CD4-positive, alpha-beta T cell treated with Interleukin-2 at 100 ng/mL for 4 hours (primary cell): Measurements from ENCODE around the gene PTPRT.

Experiments used
- DNase-seq: peaks from one replicate; pipeline ENCODE4 v3.0.0-alpha.2; 2020; ENCODE audit warnings: low spot score

Gene PTPRT

GRCh38 chr20:42461965-42462593 is 727.6 kb downstream of the PTPRT start:
- DNase-seq, result no peak

GRCh38 chr20:42461291-42461690 is 728.4 kb downstream of the PTPRT start:
- no peak for DNase-seq

GRCh38 chr20:42447270-42447669 is 742.4 kb downstream of the PTPRT start:
- no peak for DNase-seq

DNA sequence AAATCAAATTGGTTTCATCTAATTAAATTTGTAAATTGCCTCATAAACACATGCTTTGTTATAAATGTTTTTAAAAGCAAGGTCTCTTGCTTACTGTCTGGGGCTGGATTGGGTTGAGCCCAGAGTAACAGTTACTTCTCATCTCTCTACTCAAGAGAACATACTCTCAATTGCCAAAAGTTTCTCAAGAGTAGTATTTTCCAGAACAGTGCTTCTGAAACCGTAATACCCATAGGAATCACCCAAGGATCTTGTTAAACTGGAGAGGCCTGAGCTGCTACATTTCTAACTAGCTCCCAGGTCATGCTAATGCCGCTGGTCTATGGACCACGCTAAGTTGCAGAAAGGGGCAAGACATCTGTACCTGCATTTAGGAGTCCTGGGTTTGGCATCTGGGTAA is 744.9 kb downstream of the PTPRT start:
- no peak for DNase-seq

- DNase-seq, result no peak
These were observed 746.5 kb downstream of the PTPRT start for GRCh38 chr20:42443200-42443599.

DNA sequence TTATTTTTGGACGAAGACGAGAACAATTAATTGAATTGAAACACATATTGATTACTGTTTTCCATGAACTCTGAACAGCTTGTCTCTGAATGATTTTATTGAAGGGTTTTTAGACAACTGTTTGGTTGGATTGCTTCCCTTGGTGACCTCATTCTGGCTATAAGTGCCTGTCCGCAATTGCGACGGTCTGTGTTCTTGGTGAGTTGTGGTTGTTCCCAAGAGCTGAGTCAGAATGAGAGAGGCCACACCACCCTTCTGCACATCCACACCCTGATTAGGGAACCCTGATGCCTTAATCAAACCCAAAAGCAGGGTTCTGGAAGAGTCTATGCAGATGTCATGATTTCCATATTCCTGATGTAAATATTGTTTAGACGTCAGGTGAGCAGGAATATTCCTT is 747.0 kb downstream of the PTPRT start:
- no peak for DNase-seq

GRCh38 chr20:42441864-42442331 is 747.8 kb downstream of the PTPRT start:
- DNase-seq, result no peak

GRCh38 chr20:42441196-42441863 is 748.4 kb downstream of the PTPRT start:
- DNase-seq, result no peak

DNA sequence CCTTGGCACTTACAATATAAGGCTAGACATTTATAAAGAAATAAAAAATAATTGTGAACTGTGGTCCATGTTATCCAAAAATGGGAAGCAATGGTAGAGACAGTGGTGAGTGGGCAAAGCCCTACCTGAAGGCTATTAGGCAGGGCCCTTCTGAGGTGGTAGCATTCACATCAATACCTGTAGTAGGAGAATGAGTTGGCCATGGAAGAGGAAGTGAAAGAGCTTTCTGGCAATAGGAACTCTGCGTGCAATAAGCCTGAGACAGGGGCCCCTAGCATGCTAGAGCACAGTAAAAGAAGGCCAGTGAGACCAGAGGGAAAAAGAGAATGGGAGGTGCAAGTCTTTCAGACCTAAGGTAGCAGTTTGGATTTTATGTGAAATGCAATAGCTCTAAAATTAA is 754.5 kb downstream of the PTPRT start:
- no peak for DNase-seq

GRCh38 chr20:42432496-42433334 is 757.0 kb downstream of the PTPRT start:
- DNase-seq, result no peak

DNA sequence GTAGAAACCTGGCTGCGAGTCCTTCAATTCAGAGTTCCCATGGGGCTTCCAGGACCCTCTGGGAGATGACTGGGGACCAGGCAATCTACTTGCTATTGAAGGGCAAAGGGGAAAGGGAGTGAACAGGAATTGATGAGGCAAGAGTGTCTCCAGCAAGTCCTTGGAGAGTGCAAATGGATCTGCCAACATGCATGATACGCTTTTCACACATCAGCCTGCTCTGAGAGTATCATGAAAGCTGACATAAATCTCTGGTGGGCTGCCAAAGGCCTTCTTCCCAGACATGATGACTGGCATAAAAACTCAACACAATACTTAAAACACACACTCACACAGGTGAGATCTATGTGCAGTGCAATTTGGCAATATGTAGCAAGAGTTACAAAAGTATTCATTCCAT is 759.1 kb downstream of the PTPRT start:
- no peak for DNase-seq

DNA sequence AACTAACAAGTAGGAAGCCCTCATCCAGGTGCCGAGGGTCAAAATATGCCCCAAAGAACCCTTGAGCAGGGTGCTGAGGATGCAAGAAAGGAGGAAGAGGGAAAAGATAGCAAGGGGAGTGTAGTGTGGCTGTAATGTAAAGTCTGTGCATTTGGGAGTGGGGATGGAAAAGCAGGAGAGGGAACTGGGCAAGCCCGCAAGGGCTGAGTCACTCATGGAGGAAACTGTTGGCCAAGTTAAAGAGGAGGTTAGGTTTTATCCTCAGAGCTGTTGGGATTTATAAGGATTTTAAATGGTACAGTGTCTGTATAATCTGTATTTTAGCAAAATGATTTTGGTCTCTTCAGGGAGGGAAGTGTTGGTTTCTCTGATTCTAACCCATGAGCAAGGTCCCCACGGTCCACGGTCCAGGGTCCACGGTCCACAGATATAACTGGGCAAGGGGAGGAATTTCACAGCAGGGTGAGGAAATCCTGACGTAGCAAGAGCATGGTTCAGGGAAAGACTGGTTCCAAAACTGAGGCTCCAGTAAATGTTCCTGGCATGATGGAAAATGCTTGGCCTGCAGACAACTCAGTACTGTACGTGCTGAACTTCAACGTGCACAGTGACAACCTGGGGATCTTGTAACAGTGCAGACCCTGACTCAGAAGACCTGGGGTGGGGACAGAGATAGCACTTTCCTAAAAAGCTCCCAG is 759.8 kb downstream of the PTPRT start:
- no peak for DNase-seq

GRCh38 chr20:42419814-42420532 is 769.7 kb downstream of the PTPRT start:
- DNase-seq, result no peak

DNA sequence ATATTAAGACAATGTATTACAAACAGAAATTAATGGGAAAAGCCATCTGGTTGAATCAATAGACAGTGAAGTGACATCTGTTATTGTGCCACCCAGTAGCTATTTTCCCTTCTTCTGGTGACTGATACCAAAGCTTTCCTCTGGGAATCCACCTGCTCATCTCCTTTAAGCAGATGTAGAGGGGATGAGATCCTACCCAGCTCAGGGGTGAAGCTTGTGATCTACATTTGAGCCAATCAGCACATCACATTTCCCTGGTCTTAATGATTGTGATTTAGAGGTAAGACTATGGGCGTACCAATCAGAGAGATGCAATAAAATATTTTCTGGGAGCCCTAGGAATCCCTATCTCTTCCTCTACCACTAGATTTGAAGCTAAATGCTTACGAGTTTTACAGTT is 782.9 kb downstream of the PTPRT start:
- no peak for DNase-seq

- no peak for DNase-seq
These were observed 787.3 kb downstream of the PTPRT start for GRCh38 chr20:42402455-42402854.

GRCh38 chr20:42401613-42402012 is 788.1 kb downstream of the PTPRT start:
- DNase-seq, result no peak

GRCh38 chr20:42399802-42400201 is 789.9 kb downstream of the PTPRT start:
- no peak for DNase-seq

DNA sequence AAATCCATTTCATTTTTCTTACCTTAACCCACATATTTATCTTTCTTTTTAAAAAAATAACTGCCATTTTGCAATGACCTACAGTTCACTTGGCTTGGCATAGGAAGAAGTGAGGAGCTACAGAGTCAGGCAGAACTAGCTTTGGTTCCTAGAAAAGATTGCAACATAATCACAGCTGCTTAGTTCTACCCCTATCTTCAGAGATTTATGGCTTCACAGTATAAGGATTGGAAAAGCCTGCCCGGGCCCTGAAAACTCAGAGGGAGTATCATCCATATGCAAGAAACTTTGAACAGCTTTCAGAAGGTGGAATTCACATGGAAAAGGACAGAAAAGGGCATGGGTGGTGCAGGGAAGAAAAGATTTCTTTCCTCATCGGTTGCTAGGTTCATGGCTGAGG is 797.3 kb downstream of the PTPRT start:
- no peak for DNase-seq

DNA sequence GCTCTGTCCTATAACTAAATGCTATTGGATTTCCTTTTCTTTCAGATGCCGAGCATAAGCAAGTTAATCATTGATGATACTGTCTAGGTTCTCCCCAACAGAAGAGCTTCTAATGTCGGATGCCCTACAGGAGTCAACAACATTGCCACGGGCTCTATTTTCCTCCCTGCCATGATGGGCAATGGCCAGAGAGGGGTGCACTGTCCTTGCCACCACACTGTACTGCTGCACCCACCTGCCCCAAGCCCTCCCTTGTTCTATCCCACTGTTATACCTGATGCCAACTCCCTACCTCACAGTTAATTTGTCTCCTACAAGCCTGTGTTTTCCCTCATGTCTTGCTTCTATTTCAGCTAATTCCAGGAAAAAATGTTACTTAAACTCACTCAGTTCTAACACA is 797.9 kb downstream of the PTPRT start:
- DNase-seq, result no peak

- no peak for DNase-seq
These were observed 809.4 kb downstream of the PTPRT start for GRCh38 chr20:42380287-42380686.

GRCh38 chr20:42379385-42379784 is 810.3 kb downstream of the PTPRT start:
- no peak for DNase-seq

DNA sequence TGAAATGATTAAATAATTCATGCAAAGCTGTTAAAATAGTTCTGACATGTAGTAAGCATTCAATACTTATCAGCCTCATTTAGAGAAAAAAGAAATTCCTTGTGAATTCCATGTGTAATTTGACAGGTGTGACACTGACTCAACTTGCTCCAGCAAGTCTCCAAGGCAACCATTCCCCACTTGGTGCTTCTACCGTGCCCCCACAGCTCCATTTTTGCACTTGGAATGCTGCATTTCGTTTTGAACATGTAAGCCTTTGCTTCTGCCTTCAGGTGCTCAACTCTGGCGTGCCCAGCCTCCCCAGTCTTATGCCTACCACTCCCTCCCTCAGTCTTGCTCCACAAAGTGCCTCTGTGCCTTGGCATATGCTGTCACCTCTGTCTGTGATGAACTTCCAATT is 810.9 kb downstream of the PTPRT start:
- DNase-seq, result no peak
